Measurements from ENCODE around the gene BMP2K.

Gene BMP2K

DNA sequence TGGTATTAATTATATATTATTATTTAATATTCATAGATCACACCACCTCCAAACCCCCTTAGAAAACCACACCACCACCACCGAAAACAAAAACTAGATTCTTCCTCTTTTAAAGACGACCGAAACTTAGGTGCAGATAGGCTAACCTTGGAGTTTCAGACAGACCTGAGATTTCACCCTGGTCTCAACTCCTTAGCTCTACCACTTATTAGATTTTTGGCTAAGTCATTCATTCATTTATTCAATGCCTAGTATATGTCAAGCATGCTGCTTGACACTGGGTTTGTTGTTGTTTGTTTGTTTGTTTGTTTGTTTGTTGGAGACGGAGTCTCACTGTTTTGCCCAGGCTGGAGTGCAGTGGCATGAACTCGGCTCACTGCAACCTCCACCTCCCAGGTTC, 9.5 kb upstream of the BMP2K start:
- Histone ChIP-seq H4K91ac (ENCODE audit: low read length) (no peak overlapping the region), H3K4me2 (ENCODE audit: low read length, poor library complexity, severe bottlenecking) (no peak overlapping the region), H2AFZ (ENCODE audit: low read depth, low read length) (no peak overlapping the region), H3K79me1 (replicated peaks; ENCODE audit: low read length, poor library complexity, severe bottlenecking) (no peaks in the 10 kb centered on the region), H2AK5ac (ENCODE audit: low read length, severe bottlenecking) (no peak overlapping the region), H4K8ac (ENCODE audit: low read length) (no peak overlapping the region), H3K23ac (ENCODE audit: low read length in 2 of 2) (no peak overlapping the region), H2BK15ac (ENCODE audit: low read depth, poor library complexity, severe bottlenecking) (no peak overlapping the region), H3K4me1 (ENCODE audit: control insufficient read depth, insufficient read depth, low read depth, low read length) (no peaks in the 10 kb centered on the region), H3K9me3 (ENCODE audit: control insufficient read depth, low read length) (no peaks in the 10 kb centered on the region), H2BK5ac (ENCODE audit: low read depth, low read length, poor library complexity, severe bottlenecking) (no peak overlapping the region), H3K14ac (ENCODE audit: low read length in 2 of 2) (no peak overlapping the region), H3K4me3 (ENCODE audit: insufficient read depth in 1 of 2, low read depth in 1 of 2, low read length in 2 of 2) (no peak overlapping the region), H3K18ac (ENCODE audit: low read depth in 1 of 2, low read length in 2 of 2) (no peak overlapping the region), H3K4ac (ENCODE audit: low read depth in 1 of 2, low read length in 2 of 2) (no peak overlapping the region), H3K36me3 (ENCODE audit: control insufficient read depth in 1 of 2, insufficient read depth in 2 of 2, low read depth in 1 of 2, low read length in 2 of 2) (no peaks in the 10 kb centered on the region), H3K27me3 (ENCODE audit: control insufficient read depth in 1 of 2, insufficient read depth in 1 of 2, low read length in 2 of 2) (no peaks in the 10 kb centered on the region), H3K9ac (ENCODE audit: low read length) (no peak overlapping the region), H3K27ac (ENCODE audit: low read length, poor library complexity, severe bottlenecking) (no peak overlapping the region), H2BK120ac (ENCODE audit: low read depth, low read length) (no peak overlapping the region), H2BK12ac (ENCODE audit: low read length in 2 of 2) (no peak overlapping the region)
- 98% methylated on average over 4 of the region's 5 CpGs for WGBS
- DNase-seq, result no peak

DNA sequence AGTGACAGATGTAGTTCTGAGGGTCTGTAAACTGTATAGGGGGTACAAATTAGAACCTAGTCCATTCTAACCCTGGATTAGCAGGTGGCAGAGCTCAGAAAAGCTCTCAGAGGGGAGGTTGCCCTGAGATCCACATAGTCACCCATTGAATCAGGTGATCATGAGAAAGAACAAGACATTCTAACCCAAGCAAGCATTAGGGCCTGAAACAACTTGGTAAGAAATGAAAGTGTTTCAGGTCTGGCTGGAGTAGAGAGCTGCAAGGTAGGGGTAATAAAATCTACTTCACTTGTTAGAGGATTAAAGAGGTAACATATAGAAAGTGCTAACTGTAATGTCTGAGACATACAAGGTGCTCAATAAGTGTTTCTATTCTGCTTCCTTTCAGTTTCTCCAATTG, 8.8 kb upstream of the BMP2K start:
- Histone ChIP-seq H3K14ac (ENCODE audit: low read length in 2 of 2) (no peak overlapping the region), H3K9me3 (ENCODE audit: control insufficient read depth, low read length) (no peaks in the 10 kb centered on the region), H3K4me1 (ENCODE audit: control insufficient read depth, insufficient read depth, low read depth, low read length) (no peaks in the 10 kb centered on the region), H3K23ac (ENCODE audit: low read length in 2 of 2) (no peak overlapping the region), H3K27ac (ENCODE audit: low read length, poor library complexity, severe bottlenecking) (no peak overlapping the region), H3K18ac (ENCODE audit: low read depth in 1 of 2, low read length in 2 of 2) (no peak overlapping the region), H3K27me3 (ENCODE audit: control insufficient read depth in 1 of 2, insufficient read depth in 1 of 2, low read length in 2 of 2) (no peaks in the 10 kb centered on the region), H2BK12ac (ENCODE audit: low read length in 2 of 2) (no peak overlapping the region), H2BK120ac (ENCODE audit: low read depth, low read length) (no peak overlapping the region), H3K9ac (ENCODE audit: low read length) (no peak overlapping the region), H3K4me2 (ENCODE audit: low read length, poor library complexity, severe bottlenecking) (no peak overlapping the region), H2AK5ac (ENCODE audit: low read length, severe bottlenecking) (no peak overlapping the region), H2BK5ac (ENCODE audit: low read depth, low read length, poor library complexity, severe bottlenecking) (no peak overlapping the region), H4K8ac (ENCODE audit: low read length) (no peak overlapping the region), H3K4ac (ENCODE audit: low read depth in 1 of 2, low read length in 2 of 2) (peak overlapping the region in 1 of 2 experiments; percentile 34), H2AFZ (ENCODE audit: low read depth, low read length) (no peak overlapping the region), H2BK15ac (ENCODE audit: low read depth, poor library complexity, severe bottlenecking) (no peak overlapping the region), H3K79me1 (replicated peaks; ENCODE audit: low read length, poor library complexity, severe bottlenecking) (no peaks in the 10 kb centered on the region), H3K4me3 (ENCODE audit: insufficient read depth in 1 of 2, low read depth in 1 of 2, low read length in 2 of 2) (no peak overlapping the region), H3K36me3 (ENCODE audit: control insufficient read depth in 1 of 2, insufficient read depth in 2 of 2, low read depth in 1 of 2, low read length in 2 of 2) (no peaks in the 10 kb centered on the region), H4K91ac (ENCODE audit: low read length) (peak overlapping the region; percentile 7)
- DNase-seq, result no peak

DNA sequence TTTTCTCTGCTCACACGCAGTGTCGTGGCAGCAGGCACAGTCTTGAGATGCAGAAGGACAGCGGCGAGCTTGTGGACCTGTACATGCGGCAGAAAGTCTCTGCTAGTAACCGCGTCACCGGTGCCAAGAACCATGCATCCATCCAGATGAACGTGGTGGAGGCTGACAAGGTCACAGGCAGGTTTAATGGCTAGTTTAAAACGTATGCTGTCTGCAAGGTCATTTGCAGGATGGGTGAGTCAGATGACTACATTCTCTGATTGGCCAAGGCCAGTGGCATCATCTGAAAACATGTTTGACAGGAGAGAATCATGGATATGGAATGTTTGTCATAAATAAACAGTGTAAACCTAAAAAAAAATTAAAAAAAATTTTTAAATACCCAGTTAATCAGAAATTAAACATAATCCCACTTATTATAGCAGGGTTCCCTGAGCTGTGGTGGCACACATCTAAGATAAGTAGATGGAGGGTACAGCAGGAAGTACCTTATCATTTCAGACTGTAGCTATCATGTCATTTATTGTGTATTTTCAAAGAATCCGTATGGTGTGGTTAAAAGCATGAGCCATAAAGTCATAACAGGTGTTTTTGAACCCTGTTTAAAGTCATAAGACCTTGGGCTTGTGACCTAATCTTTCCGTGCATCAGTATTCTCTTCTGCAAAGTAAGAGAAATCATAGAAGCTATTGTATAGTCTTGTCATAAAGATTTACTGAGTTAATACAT, 7.5 kb upstream of the BMP2K start:
- Histone ChIP-seq H3K27ac (ENCODE audit: low read length, poor library complexity, severe bottlenecking) (no peak overlapping the region), H3K4ac (ENCODE audit: low read depth in 1 of 2, low read length in 2 of 2) (no peak overlapping the region), H4K91ac (ENCODE audit: low read length) (no peak overlapping the region), H4K8ac (ENCODE audit: low read length) (peak overlapping the region; percentile 80), H3K4me3 (ENCODE audit: insufficient read depth in 1 of 2, low read depth in 1 of 2, low read length in 2 of 2) (no peak overlapping the region), H3K18ac (ENCODE audit: low read depth in 1 of 2, low read length in 2 of 2) (peak overlapping the region in 1 of 2 experiments; percentile 39), H3K9ac (ENCODE audit: low read length) (no peak overlapping the region), H2AFZ (ENCODE audit: low read depth, low read length) (no peak overlapping the region), H2BK120ac (ENCODE audit: low read depth, low read length) (no peak overlapping the region), H3K14ac (ENCODE audit: low read length in 2 of 2) (no peak overlapping the region), H3K79me1 (replicated peaks; ENCODE audit: low read length, poor library complexity, severe bottlenecking) (no peaks in the 10 kb centered on the region), H3K23ac (ENCODE audit: low read length in 2 of 2) (no peak overlapping the region), H2BK12ac (ENCODE audit: low read length in 2 of 2) (no peak overlapping the region), H3K9me3 (ENCODE audit: control insufficient read depth, low read length) (no peaks in the 10 kb centered on the region), H3K4me1 (ENCODE audit: control insufficient read depth, insufficient read depth, low read depth, low read length) (no peaks in the 10 kb centered on the region), H3K36me3 (ENCODE audit: control insufficient read depth in 1 of 2, insufficient read depth in 2 of 2, low read depth in 1 of 2, low read length in 2 of 2) (no peaks in the 10 kb centered on the region), H2AK5ac (ENCODE audit: low read length, severe bottlenecking) (no peak overlapping the region), H2BK15ac (ENCODE audit: low read depth, poor library complexity, severe bottlenecking) (no peak overlapping the region), H3K4me2 (ENCODE audit: low read length, poor library complexity, severe bottlenecking) (no peak overlapping the region), H3K27me3 (ENCODE audit: control insufficient read depth in 1 of 2, insufficient read depth in 1 of 2, low read length in 2 of 2) (no peaks in the 10 kb centered on the region), H2BK5ac (ENCODE audit: low read depth, low read length, poor library complexity, severe bottlenecking) (no peak overlapping the region)
- peak; percentile 37 for DNase-seq
- WGBS, result 75% methylated on average over 12 of the region's 12 CpGs

DNA sequence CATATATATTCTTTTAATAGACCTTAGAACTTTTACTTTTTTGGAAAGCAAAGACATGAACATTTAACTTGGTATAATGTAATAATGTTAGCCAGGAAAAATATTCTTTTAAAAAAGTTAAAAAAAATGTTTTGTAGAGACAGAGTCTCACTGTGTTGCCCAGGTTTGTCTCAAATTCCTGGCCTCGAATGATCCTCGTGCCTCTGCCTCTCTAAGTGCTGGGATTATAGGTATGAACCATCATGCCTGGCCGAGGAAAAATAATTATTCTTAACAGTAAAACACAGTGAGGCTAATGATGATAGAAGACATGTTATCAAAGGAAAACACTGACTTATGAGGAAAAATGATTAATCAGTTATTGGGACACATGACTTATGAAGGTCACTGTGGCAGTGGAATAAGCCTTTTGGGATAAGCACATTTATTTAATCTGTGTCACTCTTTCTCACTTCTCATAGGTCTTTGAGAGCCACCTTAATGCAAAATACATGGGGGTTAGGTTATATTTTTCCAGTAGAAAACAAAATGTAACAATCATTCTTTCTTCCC, 6.0 kb upstream of the BMP2K start:
- no peak overlapping the region for H3K4me3 ChIP-seq (ENCODE audit: insufficient read depth in 1 of 2, low read depth in 1 of 2, low read length in 2 of 2)
- H3K27ac ChIP-seq (ENCODE audit: low read length, poor library complexity, severe bottlenecking), result no peak overlapping the region
- no peak overlapping the region for H2BK5ac ChIP-seq (ENCODE audit: low read depth, low read length, poor library complexity, severe bottlenecking)
- H3K36me3 ChIP-seq (ENCODE audit: control insufficient read depth in 1 of 2, insufficient read depth in 2 of 2, low read depth in 1 of 2, low read length in 2 of 2), result no peaks in the 10 kb centered on the region
- no peak overlapping the region for H4K91ac ChIP-seq (ENCODE audit: low read length)
- no peak overlapping the region for H2BK15ac ChIP-seq (ENCODE audit: low read depth, poor library complexity, severe bottlenecking)
- no peak overlapping the region for H3K9ac ChIP-seq (ENCODE audit: low read length)
- H3K23ac ChIP-seq (ENCODE audit: low read length in 2 of 2), result no peak overlapping the region
- H3K27me3 ChIP-seq (ENCODE audit: control insufficient read depth in 1 of 2, insufficient read depth in 1 of 2, low read length in 2 of 2), result no peaks in the 10 kb centered on the region
- no peak overlapping the region for H2BK120ac ChIP-seq (ENCODE audit: low read depth, low read length)
- no peak overlapping the region for H3K4me2 ChIP-seq (ENCODE audit: low read length, poor library complexity, severe bottlenecking)
- no peak overlapping the region for H2AK5ac ChIP-seq (ENCODE audit: low read length, severe bottlenecking)
- H2BK12ac ChIP-seq (ENCODE audit: low read length in 2 of 2), result no peak overlapping the region
- H3K4me1 ChIP-seq (ENCODE audit: control insufficient read depth, insufficient read depth, low read depth, low read length), result no peaks in the 10 kb centered on the region
- H3K9me3 ChIP-seq (ENCODE audit: control insufficient read depth, low read length), result no peaks in the 10 kb centered on the region
- H4K8ac ChIP-seq (ENCODE audit: low read length), result no peak overlapping the region
- H3K18ac ChIP-seq (ENCODE audit: low read depth in 1 of 2, low read length in 2 of 2), result no peak overlapping the region
- H3K14ac ChIP-seq (ENCODE audit: low read length in 2 of 2), result no peak overlapping the region
- no peak overlapping the region for H3K4ac ChIP-seq (ENCODE audit: low read depth in 1 of 2, low read length in 2 of 2)
- DNase-seq, result no peak
- H3K79me1 ChIP-seq (replicated peaks; ENCODE audit: low read length, poor library complexity, severe bottlenecking), result no peaks in the 10 kb centered on the region
- WGBS, result 90% methylated on average over 3 of the region's 3 CpGs
- no peak overlapping the region for H2AFZ ChIP-seq (ENCODE audit: low read depth, low read length)
